Tibial nerve (tissue), 4 donors: ENCODE measurements around the gene TBC1D22A. TPM values are rescaled to one million over a fixed set of nuclear protein-coding genes. Genes with fewer than 3 reads are reported as not detected.

Experiments used
- DNase-seq, 2 donors: peaks; one replicate each; pipeline ENCODE4 v3.0.0-alpha.2; 2019; ENCODE audit warnings: low spot score in 2 of 2
- H3K27ac ChIP-seq, 4 donors: fragments of 200-600 bp; sonication (generic) in 3 of 4; one replicate each; pipeline ENCODE4 v1.5.1; 2017 to 2019; ENCODE audit warnings: mild to moderate bottlenecking in 1 of 4
- H3K27me3 ChIP-seq, 2 donors: fragments of 200-600 bp; sonication (generic) in 1 of 2; one replicate each; pipeline versions ENCODE4 v1.5.1 to v1.6.0; 2017 to 2019
- H3K36me3 ChIP-seq, 3 donors: fragments of 200-600 bp; sonication (generic); one replicate each; pipeline ENCODE4 v1.5.1; 2018 to 2019
- H3K4me1 ChIP-seq, 4 donors: fragments of 200-600 bp; sonication (generic) in 3 of 4; one replicate each; pipeline ENCODE4 v1.5.1; 2017 to 2019
- H3K4me3 ChIP-seq, 4 donors: fragments of 200-600 bp; sonication (generic) in 3 of 4; one replicate each; pipeline ENCODE4 v1.5.1; 2017 to 2019; ENCODE audit warnings: mild to moderate bottlenecking in 1 of 4, moderate library complexity in 1 of 4
- H3K9me3 ChIP-seq, 4 donors: fragments of 200-600 bp; sonication (generic) in 3 of 4; one replicate each; pipeline ENCODE4 v1.5.1; 2017 to 2019
- EP300 ChIP-seq, 2 donors: sonication (generic); formaldehyde crosslinking; IDR thresholded peaks; one replicate each; pipeline ENCODE4 v1.6.1; 2017; ENCODE audit warnings: antibody characterized with exemption in 2 of 2, mild to moderate bottlenecking in 1 of 2
- POLR2A ChIP-seq, 2 donors: fragments of 450-650 bp; IDR thresholded peaks; one replicate each; pipeline ENCODE4 v1.6.1; 2017; ENCODE audit warnings: antibody characterized with exemption in 2 of 2, mild to moderate bottlenecking in 2 of 2, moderate library complexity in 2 of 2
- WGBS, 2 donors: methylation state at CpG; one replicate each; pipeline ENCODE4 v1.1.5; 2018; 5-methylcytosine and 5-hydroxymethylcytosine counted together
- total RNA-seq, 4 donors: library from RNA; depleted of rRNA; stranded (reverse); fragments of >200 nt; gene quantifications; one replicate each; pipeline ENCODE4 v1.1.0, GENCODE V29; 2016
- TF ChIP-seq, protein P1 (sequence below), 5 experiments: fragments of 200-600 bp in 3 of 5; fragments of 450-650 bp in 2 of 5; sonication (generic) in 3 of 5; IDR thresholded peaks; one replicate each; pipeline ENCODE4 v1.5.1; 2016 to 2019; ENCODE audit warnings: antibody characterized with exemption in 5 of 5, mild to moderate bottlenecking in 3 of 5, moderate library complexity in 2 of 5

Gene TBC1D22A
- total RNA-seq, 4 donors from 2014 or later, result 27.3 to 35.4 (median 29.3) TPM

DNA sequence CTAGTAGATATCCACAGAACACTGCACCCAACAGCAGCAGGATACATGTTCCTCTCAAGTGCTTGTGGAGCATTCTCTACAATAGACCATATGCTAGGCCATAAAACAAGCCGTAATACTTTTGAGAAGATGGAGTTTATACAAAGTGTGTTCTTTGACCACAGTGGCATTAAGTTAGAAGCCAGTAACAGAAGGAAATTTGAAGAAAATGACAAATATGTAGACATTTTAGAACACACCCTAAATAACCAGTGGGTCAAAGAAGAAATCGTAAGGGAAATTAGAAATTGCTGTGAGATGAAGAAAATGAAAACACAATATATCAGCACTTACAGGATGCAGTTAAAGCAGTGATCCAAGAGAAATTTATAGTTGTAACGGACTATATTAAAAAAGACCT, 163.4 kb downstream of the TBC1D22A start:
- no peaks in the 10 kb centered on the region for H3K4me1 ChIP-seq
- no peak for DNase-seq
- H3K36me3 ChIP-seq, result peaks cover 0 to 27% (median 0%) of the 10 kb centered on the region in 3 donors
- no peaks in the 10 kb centered on the region for H3K27me3 ChIP-seq
- 60 to 65% methylated on average over 3 of the region's 3 CpGs for WGBS, 2 donors
- H3K4me3 ChIP-seq, result no peak overlapping the region
- H3K9me3 ChIP-seq, result peaks cover 0 to 14% (median 1%) of the 10 kb centered on the region in 4 donors
- H3K27ac ChIP-seq, result no peak overlapping the region
- TF ChIP-seq POLR2A (IDR thresholded peaks at IDR 0.05), result no peak

DNA sequence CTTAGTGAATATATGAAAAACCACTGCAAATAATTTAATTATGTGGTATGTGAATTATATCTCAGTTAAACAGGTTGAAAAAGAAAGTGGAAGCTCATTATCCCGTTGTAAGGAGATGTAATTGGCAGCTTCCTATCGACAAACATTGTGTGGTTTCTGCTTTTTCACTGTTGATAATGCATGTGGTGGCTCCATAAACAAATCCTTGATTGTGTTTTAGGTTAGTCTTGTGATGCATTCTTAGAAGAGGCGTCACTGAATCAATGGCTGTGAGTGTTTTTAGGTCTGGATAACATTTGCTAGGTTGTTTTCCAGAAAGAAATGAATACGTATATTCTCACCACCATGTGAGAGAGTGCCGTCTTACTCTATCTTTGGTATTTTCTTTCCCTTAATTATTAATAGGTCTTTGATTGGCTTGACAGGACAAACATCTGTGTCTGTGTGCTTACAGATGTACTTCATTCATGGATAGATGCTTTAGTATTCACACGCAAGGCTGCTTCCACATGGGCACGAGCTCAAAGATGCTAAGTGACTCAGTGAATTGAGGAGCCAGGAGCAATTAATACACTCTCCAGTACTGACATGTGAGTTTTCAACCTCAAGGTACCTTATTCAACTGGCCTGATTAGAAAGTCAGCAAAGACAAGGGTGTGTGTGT, 166.7 kb downstream of the TBC1D22A start:
- Histone ChIP-seq H3K4me1 (no peaks in the 10 kb centered on the region), H3K27ac (no peak overlapping the region), H3K9me3 (no peaks in the 10 kb centered on the region), H3K4me3 (no peak overlapping the region), H3K36me3 (peaks cover 0 to 15% (median 0%) of the 10 kb centered on the region in 3 donors), H3K27me3 (no peaks in the 10 kb centered on the region)
- no peak for TF ChIP-seq EP300 (IDR thresholded peaks at IDR 0.05)
- no peak for TF ChIP-seq POLR2A (IDR thresholded peaks at IDR 0.05)
- TF ChIP-seq, protein P1, sequence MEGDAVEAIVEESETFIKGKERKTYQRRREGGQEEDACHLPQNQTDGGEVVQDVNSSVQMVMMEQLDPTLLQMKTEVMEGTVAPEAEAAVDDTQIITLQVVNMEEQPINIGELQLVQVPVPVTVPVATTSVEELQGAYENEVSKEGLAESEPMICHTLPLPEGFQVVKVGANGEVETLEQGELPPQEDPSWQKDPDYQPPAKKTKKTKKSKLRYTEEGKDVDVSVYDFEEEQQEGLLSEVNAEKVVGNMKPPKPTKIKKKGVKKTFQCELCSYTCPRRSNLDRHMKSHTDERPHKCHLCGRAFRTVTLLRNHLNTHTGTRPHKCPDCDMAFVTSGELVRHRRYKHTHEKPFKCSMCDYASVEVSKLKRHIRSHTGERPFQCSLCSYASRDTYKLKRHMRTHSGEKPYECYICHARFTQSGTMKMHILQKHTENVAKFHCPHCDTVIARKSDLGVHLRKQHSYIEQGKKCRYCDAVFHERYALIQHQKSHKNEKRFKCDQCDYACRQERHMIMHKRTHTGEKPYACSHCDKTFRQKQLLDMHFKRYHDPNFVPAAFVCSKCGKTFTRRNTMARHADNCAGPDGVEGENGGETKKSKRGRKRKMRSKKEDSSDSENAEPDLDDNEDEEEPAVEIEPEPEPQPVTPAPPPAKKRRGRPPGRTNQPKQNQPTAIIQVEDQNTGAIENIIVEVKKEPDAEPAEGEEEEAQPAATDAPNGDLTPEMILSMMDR (IDR thresholded peaks at IDR 0.05), result no peak
- WGBS, 2 donors, result 61 to 68% methylated on average over 7 of the region's 7 CpGs
- DNase-seq, result no peak

DNA sequence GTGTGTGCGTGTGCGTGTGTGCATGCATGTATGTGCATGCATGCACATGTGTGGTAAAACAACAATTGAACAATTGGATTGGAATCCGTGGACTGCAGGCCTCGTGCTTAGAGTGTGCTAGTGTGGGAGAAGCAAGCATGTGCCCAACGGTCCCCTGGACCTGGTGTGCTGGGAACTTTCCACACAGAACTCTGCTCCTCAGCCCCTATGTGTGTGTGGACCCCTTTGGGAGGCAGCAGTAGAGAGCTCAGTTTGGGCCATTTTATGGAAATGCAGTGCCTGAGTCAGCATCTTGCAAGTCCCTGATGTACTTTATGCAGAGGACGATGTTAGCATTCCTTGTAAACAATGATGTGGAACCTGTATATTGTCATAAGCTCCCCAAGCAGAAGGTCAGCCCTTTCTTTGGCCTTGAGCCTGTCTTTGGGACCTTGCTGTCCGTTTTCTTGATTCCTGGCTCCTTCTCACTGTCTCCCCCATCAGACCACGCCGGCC, 167.3 kb downstream of the TBC1D22A start:
- 85 to 88% methylated on average over 9 of the region's 9 CpGs for WGBS, 2 donors
- TF ChIP-seq POLR2A (IDR thresholded peaks at IDR 0.05) (no peak), EP300 (IDR thresholded peaks at IDR 0.05) (no peak)
- TF ChIP-seq, protein P1 (IDR thresholded peaks at IDR 0.05), result no peak
- H3K4me3 ChIP-seq, result no peak overlapping the region
- H3K9me3 ChIP-seq, result no peaks in the 10 kb centered on the region
- no peaks in the 10 kb centered on the region for H3K27me3 ChIP-seq
- peaks cover 0 to 20% (median 0%) of the 10 kb centered on the region in 3 donors for H3K36me3 ChIP-seq
- peaks cover 0 to 5% (median 0%) of the 10 kb centered on the region in 4 donors for H3K4me1 ChIP-seq
- no peak for DNase-seq
- no peak overlapping the region for H3K27ac ChIP-seq

DNA sequence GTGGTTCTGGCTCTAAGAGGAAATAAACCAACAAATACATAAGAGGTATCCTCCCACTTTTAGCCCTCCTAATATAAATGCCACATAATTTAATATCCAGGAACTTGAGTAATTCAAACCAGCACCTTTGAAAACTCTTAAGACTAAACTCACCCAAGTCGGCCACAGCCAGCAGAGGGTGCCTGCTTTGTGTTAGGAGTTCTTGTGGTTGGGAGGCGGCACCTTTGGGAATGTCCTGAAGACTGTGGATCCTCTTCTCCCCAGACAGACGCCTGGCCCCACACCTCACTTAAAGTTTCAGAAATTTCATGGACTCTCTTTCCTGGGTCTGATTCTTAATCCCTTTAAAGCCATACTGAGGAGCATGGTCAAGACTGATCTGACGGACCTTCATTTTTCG, 169.0 kb downstream of the TBC1D22A start:
- H3K4me3 ChIP-seq, result no peak overlapping the region
- H3K27ac ChIP-seq, result no peak overlapping the region
- TF ChIP-seq EP300 (IDR thresholded peaks at IDR 0.05) (no peak), POLR2A (IDR thresholded peaks at IDR 0.05) (no peak)
- TF ChIP-seq, protein P1 (IDR thresholded peaks at IDR 0.05), result no peak
- WGBS, 2 donors, result 89 to 91% methylated on average over 5 of the region's 5 CpGs
- peaks cover 0 to 20% (median 0%) of the 10 kb centered on the region in 3 donors for H3K36me3 ChIP-seq
- DNase-seq, result no peak
- no peaks in the 10 kb centered on the region for H3K9me3 ChIP-seq
- H3K27me3 ChIP-seq, result no peaks in the 10 kb centered on the region
- H3K4me1 ChIP-seq, result peaks cover 0 to 22% (median 5%) of the 10 kb centered on the region in 4 donors

DNA sequence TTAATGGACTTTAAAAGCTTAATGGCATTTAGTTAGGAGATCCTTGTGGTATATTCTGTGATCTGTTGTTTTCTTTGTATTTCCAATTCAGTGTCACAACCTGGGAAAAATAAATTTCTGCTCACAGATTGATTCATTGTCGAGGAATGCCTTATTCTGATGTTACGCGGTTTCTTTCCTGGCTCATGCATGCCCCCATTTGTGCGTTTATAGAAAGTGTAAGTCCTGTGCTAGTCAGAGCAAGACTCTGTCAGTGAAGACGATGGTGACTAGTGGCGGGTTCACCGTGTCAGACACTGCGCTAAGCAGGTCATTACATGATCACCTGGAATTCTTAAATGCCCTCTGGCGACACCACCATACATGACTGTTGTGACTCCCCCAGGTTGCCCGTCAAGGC, 169.4 kb downstream of the TBC1D22A start:
- H3K4me1 ChIP-seq, result peaks cover 0 to 26% (median 5%) of the 10 kb centered on the region in 4 donors
- WGBS, 2 donors, result 92 to 97% methylated on average over 10 of the region's 10 CpGs
- DNase-seq, result no peak
- TF ChIP-seq POLR2A (IDR thresholded peaks at IDR 0.05) (no peak), EP300 (IDR thresholded peaks at IDR 0.05) (no peak)
- TF ChIP-seq, protein P1 (IDR thresholded peaks at IDR 0.05), result no peak
- no peaks in the 10 kb centered on the region for H3K27me3 ChIP-seq
- peaks cover 0 to 20% (median 0%) of the 10 kb centered on the region in 3 donors for H3K36me3 ChIP-seq
- H3K4me3 ChIP-seq, result no peak overlapping the region
- no peak overlapping the region for H3K27ac ChIP-seq
- H3K9me3 ChIP-seq, result no peaks in the 10 kb centered on the region
